GM12865 (cell line): Measurements from ENCODE around the gene SSH2.

Source experiments
- DNase-seq: peaks from one replicate; pipeline ENCODE4 v3.0.0; 2010; ENCODE audit warnings: low read depth
- H3K4me3 ChIP-seq: 2 replicates; pipeline ENCODE4 v1.5.1; 2011; ENCODE audit warnings: mild to moderate bottlenecking, low read depth, low read length, control low read depth
- CTCF ChIP-seq: IDR thresholded peaks from 2 replicates; pipeline ENCODE4 v1.5.1; 2011; ENCODE audit warnings: low read length, control low read depth, low read depth, inconsistent platforms; ENCODE audit not compliant: insufficient read depth; ENCODE audit errors: missing control alignments

The SSH2 gene

GRCh38 chr17:29649359-29649758, 280.7 kb downstream of the SSH2 start:
- no peak for TF ChIP-seq CTCF
- DNase-seq, result no peak

GRCh38 chr17:29648005-29648404, 282.0 kb downstream of the SSH2 start:
- TF ChIP-seq CTCF, result no peak

More at GRCh38 chr17:29649359-29649758, 280.7 kb downstream of the SSH2 start:
- no peak overlapping the region for H3K4me3 ChIP-seq

GRCh38 chr17:29645515-29646051, 284.4 kb downstream of the SSH2 start:
- no peak for DNase-seq
- H3K4me3 ChIP-seq, result no peak overlapping the region
- no peak for TF ChIP-seq CTCF

More at GRCh38 chr17:29648005-29648404, 282.0 kb downstream of the SSH2 start:
- no peak overlapping the region for H3K4me3 ChIP-seq
- no peak for DNase-seq

- H3K4me3 ChIP-seq, result no peak overlapping the region
- TF ChIP-seq CTCF, result no peak
- DNase-seq, result no peak
Measured at GRCh38 chr17:29643817-29644160, 286.2 kb downstream of the SSH2 start.

- DNase-seq, result no peak
- TF ChIP-seq CTCF, result no peak
- H3K4me3 ChIP-seq, result no peak overlapping the region
Measured at GRCh38 chr17:29642171-29642611, 287.8 kb downstream of the SSH2 start.

- no peak for DNase-seq
- H3K4me3 ChIP-seq, result no peak overlapping the region
- no peak for TF ChIP-seq CTCF
Measured at GRCh38 chr17:29640981-29641642, 288.9 kb downstream of the SSH2 start.

GRCh38 chr17:29640413-29640812, 289.6 kb downstream of the SSH2 start:
- no peak overlapping the region for H3K4me3 ChIP-seq
- TF ChIP-seq CTCF, result no peak
- DNase-seq, result no peak
